Mesenteric fat pad (tissue), 1 donor: ENCODE measurements around the gene HPCAL1. TPM values are rescaled to one million over a fixed set of nuclear protein-coding genes. Genes with fewer than 3 reads are reported as not detected.

Source experiments
- DNase-seq: peaks from one replicate; pipeline ENCODE4 v3.0.0-alpha.2; 2020; ENCODE audit warnings: low spot score
- total RNA-seq: library from RNA; stranded (reverse); fragmentation: NEBNext Ultra II Directional; extraction: Animal tissue kit (Norgen Biotek cat#: 25700); gene quantifications from one replicate; pipeline ENCODE4 v1.2.1, GENCODE V29; 2021
- donor health status: DM: yes; HTN: yes; CAD: no.

Gene HPCAL1
- total RNA-seq, 1 donor from 2014 or later, result 45.3 TPM

DNA sequence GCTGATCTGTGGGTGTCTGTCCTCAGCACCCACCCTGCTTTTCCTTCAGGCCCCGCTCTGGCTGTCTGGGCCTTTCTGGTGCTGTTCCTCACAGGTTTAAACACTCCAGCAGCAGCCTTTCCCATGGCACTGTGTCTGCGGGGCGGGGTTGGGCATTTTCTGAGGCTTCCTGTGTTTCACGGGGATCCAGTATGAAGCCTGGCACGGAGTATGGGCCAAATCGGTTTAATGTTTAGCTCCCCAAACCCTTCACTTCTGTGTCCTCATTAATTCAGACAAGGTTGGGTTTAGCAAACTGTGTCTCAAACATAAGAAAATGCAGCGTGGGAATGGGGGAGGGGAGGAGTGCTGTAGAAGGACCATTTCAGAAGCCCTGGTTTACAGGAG is 44.9 kb downstream of the HPCAL1 start:
- DNase-seq, result no peak

DNA sequence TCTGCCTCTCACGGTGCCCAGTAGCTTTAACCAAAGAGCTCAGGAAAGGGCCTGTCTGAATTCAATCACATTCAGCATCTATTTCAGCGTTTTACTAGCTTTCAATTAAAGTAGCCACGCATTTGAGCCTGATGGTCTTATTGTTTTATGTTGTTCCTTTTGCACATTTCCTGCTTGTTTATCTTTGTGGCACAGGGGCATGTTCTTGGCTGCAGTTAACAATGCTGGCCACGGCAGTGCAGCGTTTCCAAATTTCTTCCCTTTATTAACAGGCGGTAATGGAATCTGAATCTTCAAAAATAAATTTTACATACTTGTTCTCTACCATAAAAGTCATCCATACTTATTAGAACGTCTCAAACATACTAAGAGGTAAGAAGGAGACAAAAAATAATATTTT is 46.2 kb downstream of the HPCAL1 start:
- no peak for DNase-seq

DNA sequence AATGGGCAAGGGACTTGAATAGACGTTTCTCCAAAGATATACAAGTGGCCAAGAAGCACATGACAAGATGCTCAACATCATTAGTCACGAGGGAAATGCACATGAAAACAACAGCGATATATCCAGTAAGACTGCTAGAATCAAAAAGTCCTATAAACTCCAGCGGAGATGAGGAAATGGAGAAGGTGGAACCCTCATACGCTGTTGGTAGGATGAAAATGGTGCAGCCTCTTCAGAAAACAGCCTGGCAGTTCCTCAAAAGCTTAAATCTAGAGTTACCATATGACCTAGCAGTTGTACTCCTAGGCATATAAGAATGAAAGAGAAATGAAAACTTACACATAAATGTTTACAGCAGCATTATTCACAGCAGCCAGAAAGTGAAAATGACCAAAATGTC is 48.1 kb downstream of the HPCAL1 start:
- no peak for DNase-seq

DNA sequence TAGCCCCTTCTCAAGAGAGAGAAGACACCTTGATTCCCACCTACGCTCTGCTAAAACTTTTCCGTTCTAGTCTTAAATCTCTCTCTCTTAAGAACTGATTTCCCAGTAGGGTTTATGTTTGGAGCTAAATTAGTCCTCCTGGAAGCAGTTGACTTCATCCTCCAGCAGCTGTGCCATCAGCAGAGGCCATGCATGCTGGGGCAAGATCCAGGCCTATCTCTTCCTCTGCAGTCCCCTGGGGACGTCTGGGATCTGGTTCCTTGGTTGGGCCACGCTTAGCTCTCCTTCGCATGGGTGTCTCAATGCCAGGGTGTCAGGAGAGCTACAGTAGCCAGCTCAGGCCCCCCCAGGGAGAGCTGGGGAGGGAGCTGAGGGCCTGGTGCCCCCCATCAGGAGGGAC is 49.7 kb downstream of the HPCAL1 start:
- no peak for DNase-seq

DNA sequence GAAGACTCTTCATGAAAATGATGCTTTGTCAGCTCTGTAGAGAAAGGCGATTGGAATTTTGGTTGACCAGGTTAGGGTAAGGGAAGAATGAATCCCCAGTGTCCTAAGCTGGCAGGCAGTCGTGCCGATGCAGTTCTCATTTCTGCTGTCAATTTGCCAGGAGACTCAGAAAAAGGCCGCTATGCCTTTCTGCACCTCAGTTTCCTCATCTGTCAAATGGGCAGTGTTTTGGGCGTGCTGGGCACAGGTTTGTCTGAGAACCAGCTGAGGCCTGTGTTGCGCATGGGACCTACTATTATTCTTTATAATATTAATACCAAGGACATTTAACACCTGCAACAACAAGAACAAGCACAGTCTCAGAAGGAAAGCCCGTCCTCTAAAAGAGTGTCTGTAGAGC is 50.3 kb downstream of the HPCAL1 start:
- DNase-seq, result no peak

DNA sequence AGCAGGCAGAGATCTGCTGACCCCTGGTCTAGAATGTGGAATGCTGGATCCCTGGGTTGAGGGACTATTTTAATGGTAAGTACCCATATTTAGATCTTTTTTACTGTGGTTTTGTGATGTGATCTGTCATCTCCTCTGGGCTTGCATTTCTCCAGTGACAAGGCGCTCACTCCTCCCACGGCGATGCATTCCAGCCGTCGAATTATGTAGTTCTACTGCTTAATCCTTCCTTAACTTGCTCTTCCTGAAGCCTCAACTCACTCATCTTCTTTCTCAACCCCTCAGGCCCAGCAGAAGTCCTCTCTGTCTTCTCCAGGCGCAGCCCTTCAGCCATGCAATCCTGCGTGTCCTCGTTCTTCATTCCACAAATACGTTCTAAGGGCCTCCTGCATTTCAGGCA is 51.2 kb downstream of the HPCAL1 start:
- no peak for DNase-seq

DNA sequence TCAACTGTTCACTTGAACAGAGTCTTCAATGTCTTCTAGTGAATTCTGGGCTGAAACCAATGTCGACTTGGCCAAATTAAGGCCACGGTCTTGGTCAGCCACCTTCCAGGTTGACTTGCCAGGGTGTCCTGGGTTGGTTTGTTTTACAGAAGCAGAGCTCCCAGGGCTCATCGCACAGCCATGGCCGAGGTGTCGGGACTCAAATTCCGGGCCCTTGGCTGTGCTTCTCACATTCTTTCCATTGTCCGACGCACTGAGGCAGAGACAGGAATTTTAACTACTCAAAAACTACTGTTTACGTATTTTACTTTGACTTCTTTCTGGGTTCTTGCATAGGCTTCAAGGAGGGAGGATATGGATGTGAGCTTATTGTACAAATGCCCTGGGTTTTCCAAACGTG is 51.7 kb downstream of the HPCAL1 start:
- no peak for DNase-seq

DNA sequence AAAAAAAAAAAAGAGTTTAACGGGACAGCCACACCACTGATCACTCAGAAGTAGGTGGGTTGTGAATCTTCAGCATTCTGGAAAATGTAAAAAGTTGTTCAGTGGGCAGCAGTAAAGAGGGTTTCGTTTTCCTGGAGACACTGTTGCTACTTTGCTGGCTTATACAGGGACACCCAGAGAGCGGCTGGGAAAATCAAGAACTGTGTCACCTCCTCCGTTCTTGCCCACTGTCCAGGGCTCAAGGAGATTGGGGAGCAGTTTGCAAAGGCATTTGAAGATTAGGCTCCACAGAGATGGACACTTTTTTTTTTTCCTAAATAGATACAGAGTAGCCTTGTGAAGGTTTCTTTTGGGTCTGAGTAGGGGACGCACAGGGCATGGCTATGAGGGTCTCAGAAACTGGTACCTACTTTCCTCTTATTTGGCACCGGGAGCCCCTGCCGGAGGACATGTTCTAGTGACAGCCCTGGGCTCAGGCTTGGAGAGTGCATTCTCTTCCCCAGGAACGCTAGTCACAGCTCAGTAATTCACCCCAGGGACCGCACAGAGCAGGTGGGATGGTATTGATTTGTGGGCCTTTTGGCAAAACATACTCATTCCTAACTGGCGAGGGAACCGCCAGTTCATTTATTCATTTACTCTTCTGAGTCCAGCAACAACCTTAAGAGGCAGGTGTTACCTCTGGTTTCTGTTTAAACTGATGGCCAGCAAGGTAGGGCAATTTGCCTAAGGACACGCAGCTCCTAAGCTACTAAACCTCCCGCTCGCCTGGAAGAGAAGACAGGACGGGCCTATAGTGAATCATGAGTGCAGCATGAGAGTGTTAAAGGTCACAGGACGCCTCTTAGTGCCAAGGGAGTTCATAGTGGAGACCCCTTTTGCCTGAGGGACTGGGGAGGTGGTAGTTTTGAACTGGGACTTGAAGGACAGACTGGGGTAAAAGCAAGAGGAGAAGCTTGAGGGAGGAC is 53.1 kb downstream of the HPCAL1 start:
- no peak for DNase-seq

DNA sequence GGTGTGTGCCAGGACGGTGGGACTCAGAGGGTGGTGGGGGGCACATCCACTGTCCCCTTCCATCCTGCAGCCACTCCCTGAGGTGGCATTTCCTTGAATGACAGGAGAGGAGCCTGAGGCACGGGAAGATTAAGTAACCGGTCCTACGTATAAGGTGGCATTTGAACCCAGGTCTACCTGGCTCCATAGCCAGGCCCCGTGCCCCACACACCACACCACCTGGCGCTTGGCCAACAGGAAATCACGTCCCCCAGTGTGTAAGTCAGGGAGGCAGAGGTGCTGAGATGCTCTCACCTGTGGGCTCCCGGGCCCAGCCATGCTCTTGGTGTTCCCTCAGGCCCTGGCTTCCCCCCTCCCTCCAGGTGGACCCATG is 53.7 kb downstream of the HPCAL1 start:
- DNase-seq, result no peak

DNA sequence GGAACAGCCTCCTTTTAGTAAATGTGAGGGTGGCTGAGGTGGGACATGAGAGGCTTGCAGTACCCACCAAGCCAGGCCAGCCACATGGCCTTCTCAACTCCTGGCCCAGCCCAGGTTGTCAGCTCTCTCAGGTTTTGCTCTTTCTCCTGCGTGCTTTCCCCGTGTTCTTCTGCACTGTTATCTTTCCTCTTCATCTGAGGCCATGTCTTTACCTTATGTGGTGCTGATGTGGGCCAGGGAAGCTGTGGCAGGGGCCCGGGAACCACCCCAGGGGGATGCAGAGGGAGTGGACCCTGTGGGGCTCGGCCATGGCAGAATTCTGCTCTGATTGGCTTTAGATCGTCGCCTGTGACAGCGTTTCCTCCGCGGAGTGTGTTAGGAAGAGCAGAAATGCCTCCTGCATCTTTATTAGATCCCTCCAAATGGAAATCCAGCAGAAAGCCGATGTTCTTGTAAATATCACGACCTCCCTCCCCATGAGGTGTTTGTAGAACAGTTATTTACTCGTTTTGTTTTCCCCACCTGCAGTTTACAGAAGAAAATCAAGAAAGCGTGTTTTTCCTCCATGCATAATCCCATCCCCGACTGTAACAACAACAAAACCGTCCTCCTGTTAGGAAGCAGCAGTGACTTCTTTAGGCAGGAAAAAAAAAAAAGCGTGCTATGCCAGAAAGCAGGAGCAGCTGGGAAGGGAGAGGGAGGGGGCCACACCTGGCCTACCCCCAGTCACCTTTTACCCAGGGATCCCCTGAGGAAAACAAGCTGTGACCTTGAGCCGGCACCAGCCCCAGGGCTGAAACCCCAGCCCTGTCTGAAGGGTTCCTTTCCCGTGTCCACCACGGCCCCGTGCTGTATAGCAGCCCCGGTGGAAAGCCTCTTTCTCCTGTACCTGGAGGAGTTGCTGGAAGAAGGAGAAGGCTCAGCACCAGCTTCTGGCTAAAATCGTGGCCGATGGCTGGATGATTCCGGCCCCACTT is 54.8 kb downstream of the HPCAL1 start:
- no peak for DNase-seq

DNA sequence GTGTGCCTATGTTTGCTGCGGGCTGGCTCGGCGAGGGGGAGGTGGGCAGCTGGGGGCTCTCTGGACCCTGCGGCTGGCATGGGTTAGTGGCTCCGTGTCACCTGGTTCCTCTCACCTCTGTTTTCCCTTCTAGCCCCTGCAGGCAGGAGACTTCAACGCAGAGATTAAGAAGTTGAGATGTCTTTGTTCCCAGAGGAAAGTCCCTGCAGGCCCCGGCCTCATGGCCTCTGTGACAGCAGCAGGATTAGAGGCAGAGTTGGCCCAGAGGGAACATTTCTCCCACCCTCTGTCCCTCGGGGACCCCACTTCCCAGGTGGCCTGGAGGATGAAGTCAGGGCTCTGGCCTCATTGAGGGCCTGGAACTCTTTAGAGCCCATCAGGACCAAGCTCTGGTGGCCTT is 56.5 kb downstream of the HPCAL1 start:
- DNase-seq, result no peak

DNA sequence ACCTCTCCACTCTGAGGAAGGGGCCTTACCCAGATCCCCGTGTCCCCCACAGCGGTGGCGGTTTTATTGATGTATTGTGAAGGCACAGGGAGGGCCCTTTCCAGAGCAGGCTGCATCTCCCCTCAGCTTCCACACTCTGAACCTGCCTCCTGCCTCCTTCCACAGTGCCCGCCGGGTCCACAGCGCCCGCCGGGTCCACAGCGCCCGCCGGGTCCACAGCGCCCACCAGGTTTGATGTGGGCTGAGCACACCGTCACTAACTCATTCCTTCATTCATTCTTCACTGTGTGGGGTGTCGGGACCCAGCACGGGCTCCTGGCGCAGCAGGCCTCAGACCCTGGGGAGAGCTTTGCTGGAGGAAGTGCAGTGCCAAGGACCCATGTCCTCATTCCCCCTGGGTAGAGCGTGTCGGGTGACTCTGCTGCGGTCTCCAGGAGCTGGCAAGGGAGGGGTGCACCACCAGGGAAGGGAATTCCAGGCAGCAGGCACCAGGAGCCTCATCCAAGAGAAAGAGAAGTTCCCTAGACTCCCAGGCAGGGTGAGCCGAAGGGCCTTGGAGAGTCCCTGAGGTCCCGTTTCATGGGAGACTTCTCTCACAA is 57.1 kb downstream of the HPCAL1 start:
- no peak for DNase-seq

DNA sequence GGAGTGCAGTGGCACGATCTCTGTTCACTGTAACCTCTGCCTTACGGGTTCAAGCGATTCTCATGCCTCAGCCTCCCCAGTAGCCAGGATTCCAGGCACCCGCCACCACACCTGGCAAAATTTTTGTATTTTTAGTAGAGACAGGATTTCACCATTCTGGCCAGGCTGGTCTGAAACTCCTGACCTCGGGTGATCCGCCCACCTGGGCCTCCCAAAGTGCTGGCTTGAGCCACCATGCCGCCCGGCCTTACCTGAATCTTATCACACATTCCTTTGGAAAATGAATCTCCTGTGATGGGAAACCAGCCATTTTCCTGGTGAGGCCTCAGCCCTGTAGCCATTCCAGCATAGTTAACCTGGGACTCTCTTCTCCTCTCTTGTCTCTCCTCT is 57.8 kb downstream of the HPCAL1 start:
- no peak for DNase-seq

DNA sequence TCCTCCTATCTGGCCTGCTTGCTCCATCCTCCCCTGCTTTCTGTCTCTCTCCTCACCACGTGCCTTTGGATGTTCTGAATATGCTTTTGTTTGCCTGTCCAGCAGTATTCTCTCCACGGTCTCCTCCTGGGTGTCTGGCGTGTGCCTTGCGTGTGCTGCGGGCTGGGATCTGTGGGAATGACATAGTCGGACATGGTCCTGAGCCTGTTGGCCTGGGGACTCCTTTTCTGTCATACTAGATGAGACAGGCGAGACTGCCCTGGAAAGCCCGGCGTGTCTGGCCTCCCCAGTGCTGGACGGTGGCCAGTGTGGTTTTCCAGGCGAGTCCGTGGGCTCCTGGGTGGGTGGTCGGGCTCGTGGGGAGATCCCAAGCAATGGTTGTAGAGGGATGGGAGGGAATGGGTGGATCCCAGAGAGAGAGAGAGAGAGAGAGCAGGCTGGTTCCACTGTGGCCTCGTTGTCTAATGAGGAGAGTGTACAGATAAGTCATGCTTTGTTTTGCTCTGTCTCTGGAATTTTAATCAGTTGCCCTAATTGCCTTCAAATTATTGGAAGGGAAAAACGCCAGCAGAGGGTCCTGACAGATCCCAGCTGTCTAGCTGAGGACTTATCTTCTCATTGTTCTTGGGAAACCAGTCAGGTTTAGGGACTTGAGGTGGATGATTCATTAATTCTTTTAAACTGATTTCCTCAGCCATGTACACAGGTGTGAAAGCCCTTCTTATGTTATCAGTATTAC is 58.3 kb downstream of the HPCAL1 start:
- DNase-seq, result no peak

DNA sequence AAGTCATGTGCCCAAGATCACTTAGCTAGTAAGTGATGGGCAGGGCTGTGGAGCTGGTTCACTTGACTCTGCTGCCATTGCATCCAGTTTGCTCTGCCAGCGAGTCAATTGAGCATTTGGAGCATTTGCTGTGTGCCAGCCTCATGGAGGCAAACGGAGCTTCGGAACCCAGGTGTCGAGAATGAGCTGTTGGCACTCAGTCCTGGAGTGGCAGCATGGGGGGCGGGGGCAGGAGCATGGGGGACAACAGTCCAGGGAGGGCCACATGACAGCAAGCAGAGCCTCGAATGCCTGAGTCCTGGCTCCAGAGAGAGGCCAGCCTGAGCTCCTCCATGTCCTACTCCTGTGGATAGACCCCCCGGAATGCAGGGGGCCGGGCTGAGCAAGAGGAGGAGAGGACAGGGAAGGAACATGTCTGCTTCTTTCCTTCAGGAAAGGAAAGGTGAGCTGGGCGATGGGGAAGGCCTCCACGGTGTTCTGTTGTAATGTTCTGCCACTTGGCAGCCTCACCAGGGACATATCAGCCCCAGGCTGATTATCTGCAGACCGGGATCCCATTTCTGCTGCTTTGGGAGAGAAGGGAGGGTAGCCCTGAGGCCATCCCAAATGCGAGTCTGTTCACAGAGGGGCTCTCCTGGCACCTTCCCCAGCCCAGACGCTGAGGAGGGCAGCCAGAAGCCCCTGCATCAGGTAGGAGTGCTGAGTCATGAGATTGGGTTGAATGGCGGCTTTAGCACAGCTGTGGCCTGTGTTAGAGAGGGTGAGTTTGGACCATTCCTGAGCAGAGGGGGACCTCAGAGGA is 59.6 kb downstream of the HPCAL1 start:
- DNase-seq, result no peak

DNA sequence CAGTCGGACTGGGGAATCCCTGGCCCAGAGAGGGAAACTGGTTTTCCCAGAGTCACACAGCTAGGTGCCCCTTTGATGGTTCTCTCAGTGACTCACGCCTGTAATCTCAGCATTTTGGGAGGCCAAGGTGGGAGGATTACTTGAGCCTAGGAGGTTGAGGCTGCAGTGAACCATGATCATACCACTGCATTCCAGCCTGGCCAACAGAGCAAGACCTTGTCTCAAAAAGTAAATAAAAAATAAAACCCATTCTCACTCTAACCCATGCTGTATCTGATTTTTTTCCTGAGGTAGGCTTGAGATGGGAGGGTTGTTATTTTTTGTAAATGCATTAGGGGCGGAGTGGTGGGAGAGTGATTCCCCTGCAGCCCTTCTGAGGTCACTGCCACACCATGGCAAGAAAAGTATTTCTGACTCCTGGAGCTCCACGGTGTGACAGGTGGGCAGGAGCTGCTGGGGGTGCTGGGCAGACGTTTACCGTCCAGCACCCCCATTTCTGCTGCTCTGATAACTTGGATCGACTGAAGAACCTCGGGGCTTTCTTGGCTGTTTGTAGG is 60.3 kb downstream of the HPCAL1 start:
- no peak for DNase-seq

DNA sequence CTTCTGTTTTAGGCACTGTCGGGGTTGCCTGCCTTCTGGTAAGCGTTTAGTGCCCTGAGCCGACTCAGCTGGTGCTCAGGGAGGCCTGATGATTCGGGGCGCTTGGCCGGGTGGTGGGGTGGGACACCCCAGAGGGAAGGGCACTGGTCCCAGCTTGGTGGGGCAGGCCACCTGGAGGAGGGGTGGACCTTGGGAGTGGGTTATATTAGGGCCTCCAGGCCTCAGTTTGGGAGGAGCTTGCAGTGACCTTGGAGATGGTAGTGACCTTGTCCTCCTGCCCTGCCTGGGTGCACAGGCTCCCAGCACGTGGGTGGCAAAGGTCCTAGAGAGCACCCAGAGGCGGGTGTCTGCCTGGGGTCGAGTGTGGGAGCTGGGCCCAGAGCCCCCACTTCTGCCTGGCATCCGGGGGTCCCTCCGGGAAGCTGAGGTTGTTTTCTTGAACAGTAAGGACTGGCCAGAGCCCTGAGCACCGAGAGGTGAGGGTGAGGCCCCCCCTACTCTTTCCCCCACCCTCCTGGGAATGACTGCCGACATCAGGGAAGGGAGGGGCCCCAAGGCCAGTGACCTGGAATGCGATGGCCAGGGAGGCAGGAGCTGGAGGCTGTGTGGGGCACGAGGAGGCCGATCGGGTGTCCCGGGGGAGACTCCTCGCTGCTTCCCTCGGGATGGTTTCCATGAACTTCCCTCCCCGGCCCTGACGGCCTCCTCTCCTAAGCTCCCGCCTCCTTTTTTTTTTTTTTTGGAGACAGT is 61.3 kb downstream of the HPCAL1 start:
- DNase-seq, result no peak

DNA sequence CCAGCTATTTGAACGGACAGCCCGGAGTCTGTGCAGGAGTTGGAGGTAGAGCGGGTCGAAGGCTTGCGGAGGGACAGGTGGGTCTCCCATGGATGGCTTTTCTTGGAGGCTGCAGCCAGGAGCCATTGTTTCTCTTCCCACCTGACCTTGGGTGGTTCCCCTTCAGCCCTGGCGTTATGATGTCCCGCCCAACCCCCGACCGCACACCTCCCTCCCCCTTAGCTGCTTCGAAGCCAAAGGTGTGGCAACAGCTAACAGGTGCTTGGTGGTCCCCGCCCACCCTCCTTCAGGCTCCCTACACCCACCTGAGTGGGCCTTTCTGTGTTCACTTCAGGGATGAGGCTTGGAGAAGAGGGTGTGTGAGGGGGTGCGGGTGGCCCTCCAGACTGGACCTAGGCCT is 62.7 kb downstream of the HPCAL1 start:
- no peak for DNase-seq

DNA sequence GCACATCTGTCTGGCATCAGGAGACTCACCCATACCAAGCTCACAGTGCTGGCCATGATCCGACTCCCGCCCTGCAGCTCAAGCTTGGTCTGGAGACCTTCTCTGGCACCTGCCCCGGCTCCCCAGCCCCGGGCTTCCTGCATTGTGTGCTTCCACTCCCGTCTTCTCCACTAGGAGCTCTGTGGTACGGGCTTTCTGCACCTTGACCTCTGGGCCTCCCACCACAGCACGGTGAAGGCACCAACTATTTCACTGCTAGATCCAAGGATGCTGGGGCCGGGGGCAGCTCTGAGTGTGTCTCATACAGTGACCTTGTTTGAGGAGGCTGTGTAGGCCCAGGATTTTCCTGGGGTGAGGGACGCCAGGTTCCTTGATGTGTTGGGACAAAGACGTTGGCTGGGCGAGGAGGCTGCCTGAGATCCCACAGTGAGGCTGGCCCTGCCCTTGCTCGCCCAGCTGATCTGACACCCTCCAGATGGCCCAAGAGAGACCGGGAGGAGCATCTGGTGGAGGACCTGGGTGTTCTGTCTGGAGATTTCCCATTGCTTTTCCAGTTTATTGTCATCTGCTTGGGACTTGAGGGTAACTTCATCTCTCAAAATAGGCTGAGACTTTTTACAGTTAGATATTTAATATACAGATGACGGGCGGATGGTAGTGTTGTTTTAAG is 64.0 kb downstream of the HPCAL1 start:
- no peak for DNase-seq
